ENCODE data around the gene FBXW12.

DNA sequence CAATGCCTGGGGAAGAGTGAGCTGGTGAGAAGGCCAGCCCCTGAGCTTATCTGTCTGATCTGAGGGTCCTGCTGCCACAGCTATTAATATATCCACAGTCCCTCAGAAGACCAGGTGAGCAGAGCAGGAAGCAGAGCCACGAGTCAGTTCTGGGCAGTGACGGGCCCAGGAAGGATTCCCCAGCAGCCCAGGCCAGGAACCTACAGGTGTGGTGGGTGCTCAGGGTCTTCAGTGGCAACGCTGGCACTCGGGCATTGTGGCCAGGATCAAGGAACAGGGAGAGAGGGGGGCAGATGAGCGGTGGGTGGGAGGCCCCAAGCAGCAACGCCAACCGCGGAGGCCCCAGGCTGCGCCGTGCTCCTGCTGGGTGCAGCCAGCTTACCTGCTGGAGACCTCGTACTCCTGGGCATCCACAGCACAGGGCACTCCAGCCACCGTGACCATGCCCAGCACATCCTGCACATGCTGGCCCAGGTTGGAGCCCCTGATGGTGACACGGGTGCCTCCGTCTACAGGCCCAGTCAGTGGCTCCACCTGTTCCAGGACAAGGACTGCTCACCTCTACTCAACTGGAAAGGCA is 45.6 kb downstream of the FBXW12 start:
- TF ChIP-seq, protein P1, sequence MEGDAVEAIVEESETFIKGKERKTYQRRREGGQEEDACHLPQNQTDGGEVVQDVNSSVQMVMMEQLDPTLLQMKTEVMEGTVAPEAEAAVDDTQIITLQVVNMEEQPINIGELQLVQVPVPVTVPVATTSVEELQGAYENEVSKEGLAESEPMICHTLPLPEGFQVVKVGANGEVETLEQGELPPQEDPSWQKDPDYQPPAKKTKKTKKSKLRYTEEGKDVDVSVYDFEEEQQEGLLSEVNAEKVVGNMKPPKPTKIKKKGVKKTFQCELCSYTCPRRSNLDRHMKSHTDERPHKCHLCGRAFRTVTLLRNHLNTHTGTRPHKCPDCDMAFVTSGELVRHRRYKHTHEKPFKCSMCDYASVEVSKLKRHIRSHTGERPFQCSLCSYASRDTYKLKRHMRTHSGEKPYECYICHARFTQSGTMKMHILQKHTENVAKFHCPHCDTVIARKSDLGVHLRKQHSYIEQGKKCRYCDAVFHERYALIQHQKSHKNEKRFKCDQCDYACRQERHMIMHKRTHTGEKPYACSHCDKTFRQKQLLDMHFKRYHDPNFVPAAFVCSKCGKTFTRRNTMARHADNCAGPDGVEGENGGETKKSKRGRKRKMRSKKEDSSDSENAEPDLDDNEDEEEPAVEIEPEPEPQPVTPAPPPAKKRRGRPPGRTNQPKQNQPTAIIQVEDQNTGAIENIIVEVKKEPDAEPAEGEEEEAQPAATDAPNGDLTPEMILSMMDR (IDR thresholded peaks at IDR 0.05; ENCODE audit: low read depth, low read length, missing input control), result no peak
- TF ChIP-seq GABPA (IDR thresholded peaks at IDR 0.05 in 1 of 2, conservative IDR thresholded peaks at IDR 0.05 in 1 of 2) (no peak), RAD21 (IDR thresholded peaks at IDR 0.05) (no peak), TAF1 (conservative IDR thresholded peaks at IDR 0.05) (no peak), SP1 (IDR thresholded peaks at IDR 0.05) (no peak)
- TF ChIP-seq, protein P2, sequence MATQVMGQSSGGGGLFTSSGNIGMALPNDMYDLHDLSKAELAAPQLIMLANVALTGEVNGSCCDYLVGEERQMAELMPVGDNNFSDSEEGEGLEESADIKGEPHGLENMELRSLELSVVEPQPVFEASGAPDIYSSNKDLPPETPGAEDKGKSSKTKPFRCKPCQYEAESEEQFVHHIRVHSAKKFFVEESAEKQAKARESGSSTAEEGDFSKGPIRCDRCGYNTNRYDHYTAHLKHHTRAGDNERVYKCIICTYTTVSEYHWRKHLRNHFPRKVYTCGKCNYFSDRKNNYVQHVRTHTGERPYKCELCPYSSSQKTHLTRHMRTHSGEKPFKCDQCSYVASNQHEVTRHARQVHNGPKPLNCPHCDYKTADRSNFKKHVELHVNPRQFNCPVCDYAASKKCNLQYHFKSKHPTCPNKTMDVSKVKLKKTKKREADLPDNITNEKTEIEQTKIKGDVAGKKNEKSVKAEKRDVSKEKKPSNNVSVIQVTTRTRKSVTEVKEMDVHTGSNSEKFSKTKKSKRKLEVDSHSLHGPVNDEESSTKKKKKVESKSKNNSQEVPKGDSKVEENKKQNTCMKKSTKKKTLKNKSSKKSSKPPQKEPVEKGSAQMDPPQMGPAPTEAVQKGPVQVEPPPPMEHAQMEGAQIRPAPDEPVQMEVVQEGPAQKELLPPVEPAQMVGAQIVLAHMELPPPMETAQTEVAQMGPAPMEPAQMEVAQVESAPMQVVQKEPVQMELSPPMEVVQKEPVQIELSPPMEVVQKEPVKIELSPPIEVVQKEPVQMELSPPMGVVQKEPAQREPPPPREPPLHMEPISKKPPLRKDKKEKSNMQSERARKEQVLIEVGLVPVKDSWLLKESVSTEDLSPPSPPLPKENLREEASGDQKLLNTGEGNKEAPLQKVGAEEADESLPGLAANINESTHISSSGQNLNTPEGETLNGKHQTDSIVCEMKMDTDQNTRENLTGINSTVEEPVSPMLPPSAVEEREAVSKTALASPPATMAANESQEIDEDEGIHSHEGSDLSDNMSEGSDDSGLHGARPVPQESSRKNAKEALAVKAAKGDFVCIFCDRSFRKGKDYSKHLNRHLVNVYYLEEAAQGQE (IDR thresholded peaks at IDR 0.05), result no peak
